ENCODE results near the gene FAM78A.
"Not testable (repeated sequence)": the region's sequence is repeated elsewhere in the genome, so short reads cannot be mapped to it uniquely, and the experiment has no call there.

Gene FAM78A

GRCh38 chr9:131236761-131237160, 39.5 kb downstream of the FAM78A start:
- no peak for DNase-seq (ENCODE audit: low spot score)

DNA sequence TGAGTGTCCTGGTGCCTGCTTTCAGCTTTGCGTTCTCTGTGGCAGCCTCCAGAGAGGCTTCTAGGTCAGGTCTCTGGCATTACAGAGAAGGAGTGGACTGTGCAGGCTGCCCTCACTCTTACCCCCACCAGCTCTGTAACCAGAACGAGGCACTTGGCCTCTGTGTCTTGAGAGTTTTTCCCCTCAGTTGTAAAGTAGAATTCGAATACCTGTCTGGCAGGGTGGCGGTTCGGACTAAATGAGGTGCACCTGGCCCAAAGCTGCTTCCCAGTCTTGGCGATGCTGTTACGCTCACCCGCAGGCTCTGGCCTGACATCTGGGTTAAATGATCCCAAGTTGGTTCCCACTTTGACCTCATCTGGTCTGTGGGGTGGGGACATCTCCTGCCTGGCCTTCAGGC, 40.1 kb downstream of the FAM78A start:
- no peak for DNase-seq (ENCODE audit: low spot score)

DNA sequence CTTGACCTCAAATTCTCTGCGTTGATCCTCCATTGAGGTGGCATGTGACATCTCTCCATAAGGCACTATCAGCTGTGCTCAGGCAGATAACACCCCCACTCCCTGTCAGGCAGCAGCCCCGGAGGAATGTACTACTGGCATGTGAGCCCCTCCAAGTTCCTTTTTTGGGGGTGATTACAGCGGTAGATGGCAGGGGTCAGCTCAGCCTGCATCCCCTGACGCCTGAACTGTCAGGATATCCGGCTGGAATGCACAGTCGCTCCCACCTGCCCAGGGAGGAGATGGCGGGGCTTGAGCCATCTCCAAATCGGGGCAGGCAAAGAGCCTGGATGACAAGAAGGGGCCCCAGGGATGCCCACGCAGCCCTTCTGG, 40.8 kb downstream of the FAM78A start:
- DNase-seq (ENCODE audit: low spot score): no peak

DNA sequence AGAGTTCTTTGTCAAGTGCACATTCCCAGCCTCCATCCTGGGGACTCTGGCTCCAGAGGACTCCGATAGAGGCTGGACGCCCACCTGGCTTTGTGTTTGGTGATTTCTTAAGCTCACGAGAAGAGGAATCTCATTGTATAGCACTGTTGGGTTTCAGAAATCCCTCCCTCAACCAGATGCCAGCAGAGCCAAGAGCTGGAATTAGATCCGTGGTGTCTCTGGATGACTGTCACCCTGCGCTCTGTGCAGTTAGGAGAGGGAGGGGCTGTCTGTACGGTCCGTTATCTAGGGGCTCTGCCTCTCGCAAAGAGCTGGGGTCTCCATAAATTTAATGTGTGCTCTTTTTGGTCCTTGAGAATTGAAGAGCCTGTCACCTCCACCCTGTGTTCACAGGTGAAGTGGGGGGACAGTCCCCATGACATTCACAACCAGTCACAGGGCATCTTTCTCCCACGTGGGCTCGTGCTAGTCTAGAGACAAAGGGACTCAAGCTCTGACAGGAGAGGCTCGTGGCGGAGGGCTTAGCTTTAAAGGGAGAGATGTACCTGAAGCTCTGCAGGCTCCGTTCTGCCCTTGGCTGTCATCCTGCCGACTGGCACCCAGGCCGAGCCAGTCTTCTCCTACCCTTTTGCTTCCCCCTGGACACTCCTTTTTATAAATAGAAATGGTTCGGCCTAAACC, 41.4 kb downstream of the FAM78A start:
- DNase-seq (ENCODE audit: low spot score): no peak

GRCh38 chr9:131233995-131234394, 42.3 kb downstream of the FAM78A start:
- DNase-seq (ENCODE audit: low spot score): no peak

GRCh38 chr9:131233556-131233955, 42.8 kb downstream of the FAM78A start:
- no peak for DNase-seq (ENCODE audit: low spot score)

GRCh38 chr9:131228988-131229387, 47.3 kb downstream of the FAM78A start:
- no peak for DNase-seq (ENCODE audit: low spot score)

GRCh38 chr9:131227959-131228460, 48.3 kb downstream of the FAM78A start:
- no peak for DNase-seq (ENCODE audit: low spot score)

DNA sequence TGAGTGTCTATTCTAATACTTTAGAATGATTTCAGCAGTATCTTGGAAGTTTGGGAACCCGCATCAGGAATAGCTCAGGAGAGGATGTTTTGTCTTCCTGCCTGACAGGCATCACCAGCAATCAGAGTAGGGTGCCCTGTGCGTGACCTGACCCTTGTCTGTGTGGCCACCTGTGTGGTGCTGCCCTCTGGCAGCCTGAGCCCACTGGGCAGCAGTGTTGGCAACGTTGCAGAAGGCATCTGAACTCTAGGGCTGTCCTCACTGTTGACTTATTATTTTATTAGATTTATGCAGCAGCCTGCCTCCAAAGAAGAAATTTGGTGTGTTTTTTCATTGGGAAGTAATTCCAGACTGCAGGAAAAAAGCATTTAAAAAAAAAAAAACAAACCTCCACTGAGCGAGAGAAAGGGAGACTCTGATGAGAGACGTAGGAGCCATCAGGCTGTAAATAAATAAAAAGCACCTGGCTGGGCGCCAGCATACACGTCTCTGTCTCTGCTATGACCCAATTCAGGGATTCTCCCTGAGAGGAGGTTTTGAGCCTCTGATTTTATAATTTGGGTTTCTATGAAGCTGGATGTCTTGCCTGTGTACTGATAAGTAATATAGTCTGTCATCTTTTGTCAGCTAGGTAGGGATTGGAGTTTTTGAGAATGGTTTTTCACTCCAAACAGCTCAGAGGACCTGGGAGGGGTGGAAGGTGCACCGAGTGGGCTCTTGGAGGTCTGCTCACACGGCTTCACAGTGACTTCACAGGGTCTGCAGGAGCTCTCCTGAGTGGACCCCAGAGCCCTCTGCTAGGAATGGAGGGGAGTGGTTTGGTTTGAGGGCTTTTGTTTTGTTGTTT, 49.0 kb downstream of the FAM78A start:
- DNase-seq (ENCODE audit: low spot score): no peak

GRCh38 chr9:131226226-131226625, 50.1 kb downstream of the FAM78A start:
- DNase-seq (ENCODE audit: low spot score): no peak

DNA sequence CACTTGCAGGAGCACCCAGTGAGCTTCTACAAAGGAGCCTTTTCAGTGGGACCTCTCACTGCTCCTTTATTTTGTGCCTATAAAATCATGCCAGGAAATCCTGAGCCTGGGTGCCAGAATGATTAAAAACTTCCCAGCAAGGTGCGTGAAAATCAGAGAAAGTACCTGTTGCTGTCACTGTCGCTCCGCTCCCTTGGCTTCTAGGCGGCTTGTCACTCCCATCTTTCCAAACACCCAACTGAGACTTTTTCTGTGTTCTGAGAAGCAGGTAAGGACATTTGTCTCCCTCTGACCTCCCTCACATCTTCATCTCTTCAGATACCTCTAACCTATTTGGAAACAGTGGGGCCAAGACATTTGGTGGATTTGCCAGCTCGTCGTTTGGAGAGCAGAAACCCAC, 53.9 kb downstream of the FAM78A start:
- no peak for DNase-seq (ENCODE audit: low spot score)

DNA sequence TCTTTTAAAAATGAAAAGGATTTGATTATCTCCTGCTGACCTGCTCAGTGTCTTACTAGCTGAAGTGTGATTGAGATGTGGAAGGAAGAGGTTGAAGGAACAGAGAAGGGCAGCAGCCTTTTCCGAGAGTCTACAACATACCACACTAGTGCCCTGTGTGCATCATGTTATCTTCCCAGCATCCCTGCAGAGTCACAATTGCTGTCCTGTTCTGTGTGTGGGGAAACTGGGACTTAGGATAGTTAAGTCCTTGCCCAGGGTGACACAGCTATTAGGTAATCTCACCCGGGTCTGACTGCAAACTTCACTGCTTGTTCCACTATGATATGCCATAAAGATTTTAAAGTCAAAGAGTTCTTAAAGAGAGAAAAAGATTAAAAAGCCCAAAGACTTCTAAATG, 55.8 kb downstream of the FAM78A start:
- DNase-seq (ENCODE audit: low spot score): no peak

- no peak for DNase-seq (ENCODE audit: low spot score)
These were observed 57.9 kb downstream of the FAM78A start for GRCh38 chr9:131218370-131218769.

GRCh38 chr9:131217331-131218031, 58.8 kb downstream of the FAM78A start:
- no peak for DNase-seq (ENCODE audit: low spot score)

GRCh38 chr9:131216806-131217205, 59.5 kb downstream of the FAM78A start:
- DNase-seq (ENCODE audit: low spot score): no peak

DNA sequence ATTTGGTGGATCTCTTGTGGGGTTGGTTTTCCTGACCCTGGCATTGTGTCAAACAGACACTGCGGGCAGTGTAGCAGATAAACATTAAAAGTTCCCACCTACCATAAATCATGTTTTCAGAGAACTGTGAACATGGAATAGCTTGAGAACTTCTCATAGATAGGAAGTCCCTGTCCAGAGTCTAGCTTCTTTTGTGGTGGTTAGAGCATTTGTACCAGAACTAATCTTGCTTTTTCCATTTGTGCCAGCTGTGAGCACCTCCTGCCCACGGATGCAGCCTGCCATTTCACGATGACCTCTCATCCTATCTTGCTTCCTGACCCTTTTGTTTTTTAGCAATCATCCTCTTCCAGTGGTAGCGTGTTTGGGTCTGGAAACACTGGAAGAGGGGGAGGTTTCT, 61.4 kb downstream of the FAM78A start:
- DNase-seq (ENCODE audit: low spot score): no peak

- no peak for DNase-seq (ENCODE audit: low spot score)
These were observed 61.9 kb downstream of the FAM78A start for GRCh38 chr9:131214286-131214856.

DNA sequence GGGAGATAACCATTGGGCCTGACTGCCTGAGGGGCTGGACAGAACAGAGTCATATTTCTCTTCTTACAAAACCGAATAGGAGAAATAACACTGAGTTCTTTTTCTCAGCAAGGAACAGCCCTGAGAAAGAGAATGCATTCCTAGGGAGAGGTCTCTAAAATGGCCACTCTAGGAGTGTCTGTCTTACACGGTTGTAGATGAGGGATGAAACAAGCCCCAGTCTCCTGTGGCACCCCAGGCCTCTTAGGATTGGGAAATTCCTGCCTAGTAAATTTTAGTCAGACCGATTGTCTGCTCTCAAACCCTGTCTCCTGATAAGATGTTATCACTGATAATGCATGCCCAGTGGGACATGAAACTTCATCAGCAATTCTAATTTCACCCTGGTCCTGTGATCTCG, 64.4 kb downstream of the FAM78A start:
- DNase-seq (ENCODE audit: low spot score): not testable (repeated sequence)

Measured in HuH-7.5 (cell line).